Stomach (tissue), 4 donors: Measurements from ENCODE around the gene UBE2U.
"Not testable (repeated sequence)": the region's sequence is repeated elsewhere in the genome, so short reads cannot be mapped to it uniquely, and the experiment has no call there.

Source experiments
- CTCF ChIP-seq, 7 experiments: fragments of 450-650 bp in 4 of 7; fragments of 200-600 bp in 3 of 7; sonication (generic) in 3 of 7; IDR thresholded peaks; one replicate each; pipeline ENCODE4 v1.5.1; 2016 to 2019; ENCODE audit warnings: antibody characterized with exemption in 7 of 7, control low read depth in 2 of 7, mild to moderate bottlenecking in 1 of 7
- EP300 ChIP-seq: sonication (generic); formaldehyde crosslinking; IDR thresholded peaks from one replicate; pipeline ENCODE4 v1.6.1; 2017; ENCODE audit warnings: antibody characterized with exemption
- POLR2A ChIP-seq, 4 donors: fragments of 450-650 bp; IDR thresholded peaks; one replicate each; pipeline ENCODE4 v1.6.1; 2016; ENCODE audit warnings: antibody characterized with exemption in 4 of 4, control low read depth in 2 of 4, mild to moderate bottlenecking in 1 of 4, moderate library complexity in 1 of 4
- POLR2AphosphoS5 ChIP-seq, 3 donors: sonication (generic); formaldehyde crosslinking; IDR thresholded peaks; one replicate each; pipeline ENCODE4 v1.6.1; 2016; ENCODE audit warnings: antibody characterized with exemption in 3 of 3

- not testable (repeated sequence) for TF ChIP-seq CTCF (IDR thresholded peaks at IDR 0.05); POLR2A (IDR thresholded peaks at IDR 0.05); EP300; POLR2AphosphoS5 (IDR thresholded peaks at IDR 0.05)
Measured at GRCh38 chr1:64239519-64239918, 36.1 kb downstream of the UBE2U start.
